GM13976 (cell line): ENCODE results near the gene MAPRE3.

Experiments used
- DNase-seq: peaks from one replicate; pipeline ENCODE4 v3.0.0; 2012; ENCODE audit warnings: low spot score
- CTCF ChIP-seq: IDR thresholded peaks from 2 replicates; pipeline ENCODE4 v1.5.1; 2012; ENCODE audit warnings: borderline replicate concordance, mild to moderate bottlenecking; ENCODE audit not compliant: insufficient read depth; ENCODE audit errors: extremely low read depth, missing control alignments, control extremely low read depth
- in situ Hi-C: fragments of 300-500 bp; cut with MboI; formaldehyde crosslinking; loops from one replicate; pipeline ENCODE4 v1.12.0; 2022; ENCODE audit warnings: low sequenced_read_pairs, mixed read lengths, inconsistent platforms; ENCODE audit not compliant: unreplicated experiment

Gene MAPRE3

DNA sequence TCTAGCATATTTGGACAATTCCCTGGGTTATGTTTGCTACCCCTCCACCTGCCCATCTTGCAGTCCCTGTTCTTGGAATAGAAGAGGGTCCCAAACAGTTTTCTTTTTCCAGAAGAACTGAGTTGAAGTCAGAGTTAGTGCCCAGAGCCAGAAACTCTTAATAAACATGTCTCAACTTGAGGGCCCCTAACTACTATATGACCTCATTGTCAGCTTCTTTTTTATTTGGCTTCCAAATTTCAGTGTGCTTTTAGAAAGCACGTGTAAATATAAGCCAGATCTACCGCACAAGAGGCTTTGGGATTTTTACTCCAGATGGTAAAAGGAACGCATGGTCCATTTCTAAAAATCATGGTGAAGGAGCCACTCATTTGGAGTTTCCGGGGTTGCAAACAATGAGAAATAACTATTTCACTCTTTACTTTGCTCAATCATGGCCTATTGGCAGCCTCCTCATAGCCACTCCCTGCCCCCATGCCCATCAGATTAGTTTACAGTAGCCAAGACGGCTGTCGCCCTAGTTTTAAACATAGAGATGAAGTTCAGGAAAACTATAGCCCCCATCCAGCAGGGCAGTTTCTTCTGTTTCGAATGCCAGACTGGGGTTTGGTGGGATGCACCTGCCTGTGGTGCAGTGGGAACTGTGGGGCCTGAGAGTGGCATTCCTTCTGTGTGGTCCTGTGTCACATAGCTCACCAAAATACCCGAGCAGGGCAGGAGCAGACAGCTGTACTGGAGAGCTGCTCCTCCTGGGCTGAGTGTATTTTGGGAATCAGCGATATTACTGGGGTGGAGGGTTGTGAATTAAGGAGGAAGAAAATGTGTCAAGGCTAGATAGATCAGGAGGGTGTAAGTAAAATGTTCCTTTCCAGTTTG lies 1.7 kb downstream of the MAPRE3 start:
- no peak for DNase-seq
- in situ Hi-C loops = loop anchor here (25.0 kb wide), 2 partner anchors 215 to 315 kb away; partner anchors contain the start of genes DNAJC5G and TRIM54
- no peak for TF ChIP-seq CTCF

DNA sequence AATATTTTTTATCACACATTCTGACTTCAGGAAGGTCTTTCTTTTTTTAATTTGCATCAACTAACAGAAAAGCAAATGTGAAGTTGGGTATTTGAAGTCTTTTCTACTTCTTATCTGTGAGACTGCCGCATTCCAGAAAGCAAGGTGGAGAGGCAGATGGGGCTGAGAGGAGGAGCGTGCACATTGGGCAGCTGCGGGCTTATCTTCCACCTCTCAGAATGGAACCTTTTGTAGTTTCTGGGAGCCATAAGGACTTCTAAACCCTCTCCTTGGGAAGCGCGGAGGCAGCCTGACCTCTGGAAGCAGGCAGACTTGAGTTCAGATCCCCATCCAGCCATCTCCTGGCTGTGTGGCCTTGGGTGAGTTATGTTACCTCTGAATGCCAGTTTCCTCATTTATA lies 3.9 kb downstream of the MAPRE3 start:
- in situ Hi-C loops = loop anchor here (25.0 kb wide), 2 partner anchors 213 to 313 kb away; partner anchors contain the start of genes DNAJC5G and TRIM54
- TF ChIP-seq CTCF = no peak
- no peak for DNase-seq

- DNase-seq = no peak
- no peak for TF ChIP-seq CTCF
- in situ Hi-C loops = no loop called here
These were observed 4.7 kb downstream of the MAPRE3 start for GRCh38 chr2:26975102-26975501.

GRCh38 chr2:26975656-26976055 lies 5.2 kb downstream of the MAPRE3 start:
- no peak for DNase-seq
- in situ Hi-C loops = no loop called here

GRCh38 chr2:26976237-26976636 lies 5.8 kb downstream of the MAPRE3 start:
- in situ Hi-C loops = no loop called here
- DNase-seq = no peak
- TF ChIP-seq CTCF = no peak

More at GRCh38 chr2:26975656-26976055, 5.2 kb downstream of the MAPRE3 start:
- no peak for TF ChIP-seq CTCF

GRCh38 chr2:26977012-26977411 lies 6.6 kb downstream of the MAPRE3 start:
- no peak for TF ChIP-seq CTCF
- in situ Hi-C loops = no loop called here
- DNase-seq = no peak
